ENCODE data around the gene TRAF4.

TRAF4 gene

DNA sequence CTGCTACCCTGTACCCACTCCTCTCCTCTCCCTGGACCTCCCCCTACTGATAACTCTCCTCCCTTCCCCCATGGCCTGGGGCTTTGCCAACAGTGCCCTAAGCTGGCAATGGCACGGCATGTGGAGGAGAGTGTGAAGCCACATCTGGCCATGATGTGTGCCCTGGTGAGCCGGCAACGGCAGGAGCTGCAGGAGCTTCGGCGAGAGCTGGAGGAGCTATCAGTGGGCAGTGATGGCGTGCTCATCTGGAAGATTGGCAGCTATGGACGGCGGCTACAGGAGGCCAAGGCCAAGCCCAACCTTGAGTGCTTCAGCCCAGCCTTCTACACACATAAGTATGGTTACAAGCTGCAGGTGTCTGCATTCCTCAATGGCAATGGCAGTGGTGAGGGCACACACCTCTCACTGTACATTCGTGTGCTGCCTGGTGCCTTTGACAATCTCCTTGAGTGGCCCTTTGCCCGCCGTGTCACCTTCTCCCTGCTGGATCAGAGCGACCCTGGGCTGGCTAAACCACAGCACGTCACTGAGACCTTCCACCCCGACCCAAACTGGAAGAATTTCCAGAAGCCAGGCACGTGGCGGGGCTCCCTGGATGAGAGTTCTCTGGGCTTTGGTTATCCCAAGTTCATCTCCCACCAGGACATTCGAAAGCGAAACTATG, 5.2 kb downstream of the TRAF4 start:
- TF ChIP-seq CSDC2 (CRISPR knock-in tag; IDR thresholded peaks at IDR 0.05) (no peak), BACH2 (CRISPR knock-in tag; IDR thresholded peaks at IDR 0.05; ENCODE audit: borderline replicate concordance) (no peak), TCF4 (CRISPR knock-in tag; IDR thresholded peaks at IDR 0.05; ENCODE audit: borderline replicate concordance) (no peak), ZFP30 (CRISPR knock-in tag; IDR thresholded peaks at IDR 0.05) (no peak), RARB (CRISPR knock-in tag; IDR thresholded peaks at IDR 0.05) (no peak), ZNF8 (CRISPR knock-in tag; IDR thresholded peaks at IDR 0.05) (no peak), ISL1 (CRISPR knock-in tag; IDR thresholded peaks at IDR 0.05) (no peak), TOX (CRISPR knock-in tag; IDR thresholded peaks at IDR 0.05; ENCODE audit: borderline replicate concordance) (no peak), ZFP3 (CRISPR knock-in tag; IDR thresholded peaks at IDR 0.05) (no peak), PPARA (CRISPR knock-in tag; IDR thresholded peaks at IDR 0.05; ENCODE audit: borderline replicate concordance) (no peak), TSHZ2 (CRISPR knock-in tag; IDR thresholded peaks at IDR 0.05) (no peak), ESRRG (CRISPR knock-in tag; IDR thresholded peaks at IDR 0.05) (no peak), ZNF70 (CRISPR knock-in tag; IDR thresholded peaks at IDR 0.05) (no peak), OSR1 (CRISPR knock-in tag; IDR thresholded peaks at IDR 0.05) (no peak), CREB5 (CRISPR knock-in tag; IDR thresholded peaks at IDR 0.05; ENCODE audit: low read depth) (no peak), SNAI2 (CRISPR knock-in tag; IDR thresholded peaks at IDR 0.05) (no peak)
- TF ChIP-seq, protein P1, sequence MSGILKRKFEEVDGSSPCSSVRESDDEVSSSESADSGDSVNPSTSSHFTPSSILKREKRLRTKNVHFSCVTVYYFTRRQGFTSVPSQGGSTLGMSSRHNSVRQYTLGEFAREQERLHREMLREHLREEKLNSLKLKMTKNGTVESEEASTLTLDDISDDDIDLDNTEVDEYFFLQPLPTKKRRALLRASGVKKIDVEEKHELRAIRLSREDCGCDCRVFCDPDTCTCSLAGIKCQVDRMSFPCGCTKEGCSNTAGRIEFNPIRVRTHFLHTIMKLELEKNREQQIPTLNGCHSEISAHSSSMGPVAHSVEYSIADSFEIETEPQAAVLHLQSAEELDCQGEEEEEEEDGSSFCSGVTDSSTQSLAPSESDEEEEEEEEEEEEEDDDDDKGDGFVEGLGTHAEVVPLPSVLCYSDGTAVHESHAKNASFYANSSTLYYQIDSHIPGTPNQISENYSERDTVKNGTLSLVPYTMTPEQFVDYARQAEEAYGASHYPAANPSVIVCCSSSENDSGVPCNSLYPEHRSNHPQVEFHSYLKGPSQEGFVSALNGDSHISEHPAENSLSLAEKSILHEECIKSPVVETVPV (CRISPR knock-in tag; IDR thresholded peaks at IDR 0.05): no peak
- ATAC-seq: no peak

DNA sequence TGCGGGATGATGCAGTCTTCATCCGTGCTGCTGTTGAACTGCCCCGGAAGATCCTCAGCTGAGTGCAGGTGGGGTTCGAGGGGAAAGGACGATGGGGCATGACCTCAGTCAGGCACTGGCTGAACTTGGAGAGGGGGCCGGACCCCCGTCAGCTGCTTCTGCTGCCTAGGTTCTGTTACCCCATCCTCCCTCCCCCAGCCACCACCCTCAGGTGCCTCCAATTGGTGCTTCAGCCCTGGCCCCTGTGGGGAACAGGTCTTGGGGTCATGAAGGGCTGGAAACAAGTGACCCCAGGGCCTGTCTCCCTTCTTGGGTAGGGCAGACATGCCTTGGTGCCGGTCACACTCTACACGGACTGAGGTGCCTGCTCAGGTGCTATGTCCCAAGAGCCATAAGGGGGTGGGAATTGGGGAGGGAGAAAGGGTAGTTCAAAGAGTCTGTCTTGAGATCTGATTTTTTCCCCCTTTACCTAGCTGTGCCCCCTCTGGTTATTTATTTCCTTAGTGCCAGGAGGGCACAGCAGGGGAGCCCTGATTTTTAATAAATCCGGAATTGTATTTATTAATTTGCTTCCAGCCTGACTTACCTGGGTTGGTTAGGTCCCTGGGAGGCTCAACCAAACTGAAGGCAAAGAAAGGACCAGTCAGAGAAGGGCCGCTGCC, 5.8 kb downstream of the TRAF4 start:
- peak; percentile 1; the same call in 1 of the 3 replicates for ATAC-seq
- TF ChIP-seq ZNF8 (CRISPR knock-in tag; IDR thresholded peaks at IDR 0.05) (no peak), CREB5 (CRISPR knock-in tag; IDR thresholded peaks at IDR 0.05; ENCODE audit: low read depth) (no peak), PATZ1 (CRISPR knock-in tag; IDR thresholded peaks at IDR 0.05; ENCODE audit: borderline replicate concordance) (no peak), BACH2 (CRISPR knock-in tag; IDR thresholded peaks at IDR 0.05; ENCODE audit: borderline replicate concordance) (no peak), ESRRG (CRISPR knock-in tag; IDR thresholded peaks at IDR 0.05) (no peak), ZNF70 (CRISPR knock-in tag; IDR thresholded peaks at IDR 0.05) (no peak), GLIS3 (CRISPR knock-in tag; IDR thresholded peaks at IDR 0.05) (no peak), RARB (CRISPR knock-in tag; IDR thresholded peaks at IDR 0.05) (no peak), ARNTL (CRISPR knock-in tag; IDR thresholded peaks at IDR 0.05; ENCODE audit: borderline replicate concordance, low read depth) (no peak), SNAI2 (CRISPR knock-in tag; IDR thresholded peaks at IDR 0.05) (no peak), OSR1 (CRISPR knock-in tag; IDR thresholded peaks at IDR 0.05) (no peak), TCF4 (CRISPR knock-in tag; IDR thresholded peaks at IDR 0.05; ENCODE audit: borderline replicate concordance) (no peak)
- TF ChIP-seq, protein P1 (CRISPR knock-in tag; IDR thresholded peaks at IDR 0.05): no peak
